GM18867 (cell line): ENCODE measurements around the gene NAIF1.
"Not testable (repeated sequence)": the region's sequence is repeated elsewhere in the genome, so short reads cannot be mapped to it uniquely, and the experiment has no call there.

Experiments
- ATAC-seq: cut with Tn5 transposase; IDR thresholded peaks from one replicate; pipeline ENCODE4 v1.9.1; 2021; ENCODE audit warnings: mild to moderate bottlenecking, moderate library complexity; ENCODE audit not compliant: unreplicated experiment

The NAIF1 gene

DNA sequence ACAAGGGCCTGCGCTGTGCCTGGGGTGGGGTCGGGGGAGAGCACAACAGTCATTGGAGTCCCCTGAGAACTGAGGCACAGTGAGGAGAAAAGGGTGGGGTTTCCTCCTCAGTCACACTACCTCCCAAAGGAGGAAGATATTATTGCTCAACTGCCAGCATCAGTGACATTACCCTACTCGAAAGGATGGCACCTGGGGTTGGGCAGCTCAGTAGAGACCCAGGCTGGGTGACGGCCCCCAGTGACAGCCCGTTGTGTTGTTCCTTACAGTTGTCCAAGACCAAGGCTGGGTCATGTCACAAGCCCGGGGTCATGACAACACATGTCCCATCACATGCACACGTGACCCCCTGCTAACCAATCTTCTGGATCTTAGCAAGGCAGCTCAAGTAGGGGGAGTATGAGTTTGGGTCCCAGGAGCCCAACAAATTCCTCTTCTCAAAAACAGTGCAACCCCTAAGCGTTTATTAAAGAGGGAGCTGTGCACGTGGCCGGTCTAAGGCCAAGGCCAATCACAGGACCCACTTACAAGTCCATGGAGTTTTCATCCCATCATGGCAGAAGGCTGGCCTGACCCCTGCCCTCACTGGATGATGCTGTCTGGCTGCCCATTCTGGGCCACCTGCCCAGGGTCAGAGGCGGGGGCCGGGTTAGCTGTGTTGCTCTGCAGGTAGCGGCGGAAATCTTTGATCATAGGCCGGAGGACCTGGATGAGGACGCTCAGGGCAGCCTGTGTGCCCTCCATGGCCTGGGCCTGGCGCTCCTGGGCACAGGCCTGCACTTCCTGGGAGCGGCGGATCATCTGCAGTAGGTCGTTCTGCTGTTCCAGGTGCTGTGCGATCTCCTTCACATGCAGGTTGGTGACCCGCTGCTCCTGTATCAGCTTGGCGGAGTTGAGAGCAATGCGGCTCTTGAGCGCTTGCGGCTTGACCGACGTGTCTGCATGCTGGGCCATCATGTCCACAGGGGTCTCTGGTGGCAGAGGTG is 4.0 kb downstream of the NAIF1 start:
- no peak for ATAC-seq

DNA sequence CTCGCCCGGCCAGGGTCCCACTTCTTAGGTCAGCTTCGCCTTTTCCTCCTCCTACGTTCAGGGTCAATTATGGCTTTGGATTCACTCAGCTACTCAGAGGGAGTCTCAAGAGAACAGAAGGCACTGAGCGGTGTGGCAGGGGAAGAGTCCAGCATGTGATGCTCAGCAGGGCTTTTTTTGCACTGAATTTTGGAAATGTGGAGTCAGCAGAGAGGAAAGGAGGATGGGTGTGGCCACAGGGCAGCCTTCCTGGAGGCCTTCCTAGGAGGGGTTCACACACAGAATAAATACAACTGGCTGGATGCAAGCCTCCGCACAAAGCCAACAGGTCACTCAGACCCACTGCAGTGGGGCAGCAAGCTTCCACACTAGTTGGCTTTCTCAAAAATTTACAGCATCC is 4.8 kb downstream of the NAIF1 start:
- ATAC-seq = no peak

DNA sequence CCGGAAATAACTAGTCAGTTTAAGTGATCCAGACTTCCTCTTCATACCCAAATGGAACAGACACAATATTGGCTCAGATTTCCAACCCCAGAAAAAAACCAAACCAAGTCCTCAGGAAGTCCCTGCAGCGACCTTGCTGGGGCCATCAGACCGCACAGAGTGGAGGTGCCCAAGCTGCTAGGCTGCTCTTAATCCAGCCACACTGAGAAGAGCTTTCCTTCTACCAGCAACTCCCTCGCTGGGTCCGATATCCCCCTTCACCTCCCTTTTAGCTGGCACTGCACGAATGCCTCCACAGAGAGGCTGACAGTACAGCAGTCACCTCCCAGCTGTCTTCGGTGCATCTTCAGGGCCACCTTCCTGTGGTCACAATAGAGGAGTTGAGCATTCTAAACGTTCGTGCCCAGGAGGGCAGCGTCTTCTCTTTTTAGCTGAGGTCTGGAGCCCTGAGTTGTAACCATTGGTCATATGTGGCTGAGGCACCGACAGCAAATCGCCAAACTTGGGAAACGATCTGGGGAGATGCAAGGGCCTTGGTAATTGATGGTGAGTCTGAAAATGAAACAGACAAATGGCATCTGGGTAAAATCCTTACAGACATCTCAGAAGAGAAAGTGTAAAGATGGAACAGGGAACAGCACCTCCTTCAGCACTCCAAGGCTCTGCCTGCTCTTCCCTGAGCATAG is 5.7 kb downstream of the NAIF1 start:
- ATAC-seq = no peak

DNA sequence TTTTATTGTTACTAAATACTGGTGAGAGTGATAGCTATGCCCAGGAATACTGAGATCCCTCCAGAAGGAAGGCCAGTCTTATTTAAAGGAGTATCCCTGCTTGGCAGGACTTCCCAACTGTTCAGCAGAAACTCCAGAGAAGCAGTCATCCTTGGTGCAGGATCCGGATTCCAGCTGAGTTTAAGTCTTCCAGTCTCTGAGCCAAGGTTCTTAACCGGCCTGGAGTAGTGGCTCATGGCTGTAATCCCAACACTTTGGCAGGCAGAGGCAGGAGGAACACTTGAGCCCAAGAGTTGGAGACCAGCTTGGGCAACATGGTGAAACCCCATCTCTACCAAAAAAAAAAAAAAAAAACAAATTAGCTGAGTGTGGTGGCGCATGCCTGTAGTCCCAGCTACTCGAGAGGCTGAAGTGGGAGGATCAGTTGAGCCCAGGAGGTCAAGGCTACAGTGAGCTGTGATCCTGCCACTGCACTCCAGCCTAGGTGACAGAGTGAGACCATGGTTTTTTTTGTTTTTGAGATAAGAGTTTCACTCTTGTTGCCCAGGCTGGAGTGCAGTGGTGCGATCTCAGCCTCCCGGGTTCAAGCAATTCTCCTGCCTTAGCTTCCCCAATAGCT is 7.6 kb downstream of the NAIF1 start:
- ATAC-seq = no peak

DNA sequence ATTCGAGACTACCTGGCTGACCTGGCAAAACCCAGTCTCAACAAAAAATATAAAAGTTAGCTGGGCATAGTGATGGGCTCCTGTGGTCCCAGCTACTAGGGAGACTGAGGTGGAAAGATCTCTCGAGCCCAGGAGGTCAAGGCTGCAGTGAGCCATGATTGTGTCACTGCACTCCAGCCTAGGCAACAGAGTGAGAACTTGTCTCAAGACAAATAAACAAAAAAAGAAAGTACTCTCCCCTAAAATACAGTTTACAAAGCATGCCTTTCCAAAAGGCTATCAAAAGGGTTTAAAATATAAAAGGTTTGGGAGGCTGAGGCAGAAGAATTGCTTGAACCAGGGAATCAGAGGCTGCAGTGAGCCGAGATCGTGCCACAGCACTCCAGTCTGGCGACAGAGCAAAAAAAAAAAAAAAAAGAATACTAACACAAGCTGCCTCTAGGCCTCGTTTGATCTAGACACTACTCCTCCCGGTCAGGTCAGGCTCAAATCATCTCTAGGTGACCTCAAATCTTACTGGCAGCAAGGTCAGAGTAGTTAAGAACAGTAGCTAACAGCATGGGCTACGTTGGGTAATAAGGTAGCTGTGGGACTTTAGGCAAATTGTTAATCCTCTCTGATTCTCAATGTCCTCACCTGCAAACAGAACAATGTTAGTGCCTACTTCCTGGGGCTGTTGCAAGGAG is 9.3 kb downstream of the NAIF1 start:
- ATAC-seq = no peak

DNA sequence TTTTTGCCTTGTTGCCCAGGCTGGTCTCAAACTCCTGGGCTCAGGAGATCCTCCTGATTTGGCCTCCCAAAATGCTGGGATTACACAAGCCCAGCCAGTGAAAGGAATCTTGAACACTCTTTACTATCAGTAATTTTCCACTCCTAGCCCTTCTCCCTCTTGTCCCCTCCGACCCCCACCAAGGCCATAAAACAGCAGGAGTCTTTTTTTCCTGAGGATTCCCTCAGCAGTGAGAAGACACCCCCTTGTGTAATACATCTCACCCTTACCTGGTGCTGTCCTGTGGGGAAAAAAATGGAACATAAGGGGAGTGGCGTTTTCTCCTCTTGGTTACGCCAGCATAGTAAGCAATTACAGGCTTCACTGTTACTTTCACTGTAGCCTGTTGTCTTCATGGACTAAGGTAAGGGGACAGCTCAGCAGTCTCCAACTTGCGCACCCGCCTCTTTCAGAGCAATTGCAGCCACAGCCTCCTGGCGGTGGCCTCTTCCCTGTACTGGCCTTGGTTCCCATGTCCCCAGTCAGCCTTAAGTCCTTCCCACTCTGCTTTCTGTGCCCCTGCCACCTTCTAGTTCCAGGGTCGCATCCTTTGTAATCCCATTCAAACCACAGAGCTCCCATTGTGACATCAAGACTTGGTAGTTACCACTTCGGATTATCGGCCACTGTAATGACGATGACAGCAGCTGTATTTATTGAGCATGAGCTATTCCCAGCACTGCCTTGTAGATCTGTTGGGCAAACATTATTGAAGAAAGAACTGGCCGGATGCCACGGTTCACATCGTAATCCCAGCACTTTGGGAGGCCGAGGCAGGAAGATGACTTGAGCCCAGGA is 10.0 kb downstream of the NAIF1 start:
- no peak for ATAC-seq

DNA sequence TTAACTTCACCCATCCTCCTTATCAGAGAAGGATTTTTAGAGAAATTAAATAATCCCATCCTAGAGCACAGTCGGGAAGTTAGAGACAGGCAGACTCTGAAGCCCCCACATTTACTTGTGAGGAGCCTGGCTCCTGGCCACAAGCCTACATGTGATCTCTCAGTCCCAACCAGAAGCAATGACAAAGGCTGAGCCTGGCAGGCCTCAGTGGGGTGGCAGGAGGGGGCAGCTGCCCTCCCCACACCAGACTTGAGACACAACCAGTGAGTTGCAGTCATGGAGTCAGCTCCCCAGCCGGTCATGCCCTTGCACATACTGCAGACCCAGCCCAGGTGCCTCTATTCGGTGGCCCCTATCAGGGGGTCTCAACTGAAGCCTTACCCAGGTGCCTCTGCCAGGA is 11.0 kb downstream of the NAIF1 start:
- no peak for ATAC-seq

DNA sequence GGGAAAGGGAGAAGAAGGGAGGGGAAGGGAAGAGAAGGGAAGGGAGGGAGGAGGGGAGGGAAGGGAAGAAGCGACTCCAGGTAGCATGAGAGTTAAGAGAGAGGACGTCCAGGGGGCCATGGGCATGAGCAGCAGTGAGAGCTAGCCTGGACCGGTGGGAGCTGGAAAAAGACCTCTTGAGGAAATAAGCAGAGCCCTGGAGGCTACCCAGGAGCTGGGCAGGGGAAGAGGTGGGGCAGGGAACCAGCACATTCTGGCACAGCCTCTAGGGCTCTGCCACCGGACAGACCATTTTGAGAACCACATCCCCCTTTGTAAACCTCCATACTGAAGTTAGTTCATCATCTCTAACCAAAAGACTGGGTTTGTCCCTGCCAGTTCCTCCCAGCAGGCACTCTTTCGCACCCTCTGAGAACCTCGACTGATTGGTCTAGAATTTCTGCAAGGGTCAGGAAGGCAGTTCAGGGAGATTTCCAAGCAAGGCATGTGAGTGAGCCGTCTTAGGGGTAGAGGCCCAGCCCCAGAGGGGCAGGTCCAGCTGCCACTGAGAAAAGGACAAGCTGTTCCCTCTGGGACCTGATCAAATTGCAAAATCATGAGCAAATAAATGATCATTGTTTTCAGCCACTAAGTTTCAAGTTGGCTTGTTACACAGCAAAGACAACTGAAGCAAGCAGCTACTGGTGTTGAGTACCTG is 11.6 kb downstream of the NAIF1 start:
- ATAC-seq = no peak

DNA sequence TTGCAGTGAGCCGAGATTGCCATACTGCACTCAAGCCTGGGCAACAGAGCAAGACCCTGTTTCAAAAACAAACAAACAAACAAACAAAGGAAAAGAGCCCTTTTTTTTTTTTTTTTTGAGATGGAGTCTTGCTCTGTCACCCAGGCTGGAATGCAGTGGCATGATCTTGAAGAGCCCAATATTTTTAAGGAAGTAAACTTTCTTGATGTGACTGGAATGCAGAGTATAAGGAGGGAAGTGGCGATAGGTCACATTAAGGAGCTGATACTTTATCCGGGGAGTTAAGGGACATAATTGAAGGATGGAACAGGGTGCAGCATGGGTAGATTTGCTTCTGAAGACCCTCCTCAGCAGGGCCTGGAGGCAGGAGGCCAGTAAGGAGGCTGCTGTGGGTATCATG is 13.0 kb downstream of the NAIF1 start:
- ATAC-seq = no peak

DNA sequence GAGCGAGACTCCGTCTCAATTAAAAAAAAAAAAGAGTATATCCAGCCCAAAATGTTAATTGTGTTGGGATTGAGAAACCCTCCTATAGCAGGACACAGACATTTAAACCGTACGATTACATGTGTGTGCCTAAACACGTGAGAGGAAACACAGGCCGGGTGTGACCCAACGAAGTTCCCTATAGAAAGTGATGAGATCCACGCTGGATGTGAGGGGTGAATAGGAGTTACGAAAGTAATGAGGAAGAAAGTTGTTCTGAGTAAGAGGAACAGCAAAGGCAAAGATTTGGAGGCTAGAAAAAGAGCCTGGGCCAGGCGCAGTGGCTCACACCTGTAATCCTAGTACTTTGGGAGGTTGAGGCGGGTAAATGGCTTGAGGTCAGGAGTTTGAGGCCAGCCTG is 13.6 kb downstream of the NAIF1 start:
- ATAC-seq = no peak

DNA sequence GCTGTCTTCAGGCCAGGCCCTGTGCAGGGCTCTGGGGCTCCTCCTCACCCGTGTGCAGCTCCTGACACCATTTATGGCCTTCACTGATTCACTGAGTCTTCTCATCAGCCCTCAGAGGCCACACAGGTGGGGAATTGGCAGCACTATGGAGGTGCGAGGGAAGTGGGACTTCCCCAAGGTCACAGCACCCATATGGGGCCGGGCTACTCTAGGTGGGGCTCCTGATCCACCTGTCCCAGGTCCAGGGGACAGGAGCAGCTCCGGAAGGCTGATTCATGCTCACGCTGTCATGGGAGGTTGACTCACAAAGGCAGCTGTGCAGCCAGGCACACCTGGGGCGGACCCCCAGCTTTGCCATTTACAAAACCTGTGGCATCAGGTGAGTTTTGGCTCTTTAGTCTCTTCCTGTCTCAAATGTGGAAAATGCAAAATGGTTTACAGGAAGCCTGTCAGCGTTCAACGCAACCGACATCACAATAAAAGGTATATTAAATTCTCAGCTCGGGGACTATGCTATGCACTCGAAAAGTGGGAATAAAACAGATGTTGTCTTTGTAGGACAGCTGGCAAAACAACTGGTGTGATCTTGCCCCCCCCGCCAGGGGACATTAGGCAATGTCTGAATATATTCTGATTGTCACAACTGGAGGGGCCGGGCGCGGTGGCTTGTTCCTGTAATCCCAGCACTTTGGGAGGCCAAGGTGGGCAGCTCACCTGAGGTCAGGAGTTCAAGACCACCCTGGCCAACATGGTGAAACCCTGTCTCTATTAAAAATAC is 15.0 kb downstream of the NAIF1 start:
- ATAC-seq = no peak

DNA sequence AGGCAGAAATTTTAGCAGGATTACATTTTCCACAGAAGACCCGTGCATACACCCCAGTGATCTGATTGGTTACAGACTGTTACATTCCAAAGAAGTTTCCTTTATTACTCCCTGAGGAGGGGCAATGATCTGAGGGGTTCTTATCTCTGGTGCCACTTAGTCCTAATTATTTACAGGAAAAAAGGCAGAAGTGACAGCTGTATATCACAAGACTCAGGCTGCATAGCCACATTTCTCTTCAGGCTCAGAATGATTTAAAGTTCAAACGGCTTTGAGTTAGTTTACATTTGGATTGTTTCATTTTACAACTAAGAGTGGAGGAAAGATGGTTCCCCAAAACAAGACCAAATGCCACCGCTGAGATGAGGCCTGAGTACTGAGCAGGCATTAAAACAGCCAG is 17.3 kb downstream of the NAIF1 start:
- no peak for ATAC-seq

DNA sequence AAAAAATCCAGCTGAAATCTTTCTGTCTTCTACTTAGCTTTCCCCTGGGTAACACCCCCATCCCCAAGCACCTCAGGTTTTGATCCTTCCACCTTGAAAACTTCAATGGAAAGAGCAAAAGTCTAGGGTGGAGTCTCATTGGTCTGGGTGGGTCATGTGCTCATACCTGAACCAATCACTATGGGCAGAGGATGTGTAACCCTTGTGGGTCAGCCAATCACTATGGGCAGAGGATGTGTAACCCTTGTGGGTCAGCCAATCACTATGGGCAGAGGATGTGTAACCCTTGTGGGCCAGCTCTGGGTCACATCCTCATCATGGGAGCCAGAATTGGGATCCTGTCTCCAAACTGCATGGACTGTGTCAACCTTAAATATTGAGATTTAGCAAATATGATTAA is 18.5 kb downstream of the NAIF1 start:
- no peak for ATAC-seq

DNA sequence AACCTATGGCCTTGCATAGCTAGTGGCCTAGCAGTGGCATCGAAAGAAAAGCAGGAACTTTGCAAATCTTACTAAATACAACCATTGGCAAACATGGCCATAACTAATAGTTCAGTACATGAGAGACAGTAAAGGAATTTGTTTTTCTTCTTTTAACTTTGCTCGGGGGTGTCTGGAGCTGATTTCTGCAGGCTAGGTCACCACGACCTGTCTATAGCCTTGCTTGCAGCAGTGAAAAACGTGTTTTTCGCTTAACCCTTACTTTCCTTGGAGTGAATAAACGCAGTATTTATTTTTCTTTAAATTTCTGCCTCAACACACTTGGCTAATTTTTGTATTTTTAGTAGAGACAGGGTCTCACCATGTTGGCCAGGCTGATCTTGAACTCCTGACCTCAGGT is 19.9 kb downstream of the NAIF1 start:
- no peak for ATAC-seq

DNA sequence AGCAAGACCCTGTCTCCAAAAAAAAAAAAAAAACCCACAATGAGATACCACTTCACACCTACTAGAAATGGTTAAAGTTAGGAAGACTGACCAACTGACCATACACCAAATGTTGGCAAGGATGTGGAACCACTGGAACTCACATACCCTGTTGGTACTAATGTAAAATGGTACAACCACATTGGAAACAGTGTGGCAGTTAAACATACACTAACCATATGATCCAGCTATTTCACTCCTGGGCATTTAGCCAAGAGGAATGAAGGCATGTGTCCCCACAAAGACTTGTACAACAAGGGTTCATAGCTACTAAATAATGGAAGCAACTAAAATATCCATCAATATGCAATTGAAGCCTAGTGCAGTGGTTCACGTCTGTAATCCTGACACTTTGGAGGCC is 21.3 kb downstream of the NAIF1 start:
- ATAC-seq = no peak

DNA sequence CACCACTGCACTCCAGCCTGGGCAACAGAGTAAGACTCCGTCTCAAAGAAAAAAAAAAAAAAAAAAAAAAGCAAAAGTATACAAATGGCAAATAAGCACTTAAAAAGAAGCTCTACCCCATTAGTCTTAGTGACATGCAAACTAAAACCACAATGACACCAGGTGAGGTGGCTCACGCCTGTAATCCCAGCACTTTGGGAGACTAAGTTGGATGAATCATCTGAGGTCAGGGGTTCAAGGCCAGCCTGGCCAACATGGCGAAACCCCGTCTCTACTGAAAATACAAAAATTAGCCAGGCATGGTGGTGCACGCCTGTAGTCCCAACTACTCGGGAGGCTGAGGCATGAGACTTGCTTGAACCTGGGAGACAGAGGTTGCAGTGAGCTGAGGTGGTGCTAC is 21.7 kb downstream of the NAIF1 start:
- not testable (repeated sequence) for ATAC-seq

DNA sequence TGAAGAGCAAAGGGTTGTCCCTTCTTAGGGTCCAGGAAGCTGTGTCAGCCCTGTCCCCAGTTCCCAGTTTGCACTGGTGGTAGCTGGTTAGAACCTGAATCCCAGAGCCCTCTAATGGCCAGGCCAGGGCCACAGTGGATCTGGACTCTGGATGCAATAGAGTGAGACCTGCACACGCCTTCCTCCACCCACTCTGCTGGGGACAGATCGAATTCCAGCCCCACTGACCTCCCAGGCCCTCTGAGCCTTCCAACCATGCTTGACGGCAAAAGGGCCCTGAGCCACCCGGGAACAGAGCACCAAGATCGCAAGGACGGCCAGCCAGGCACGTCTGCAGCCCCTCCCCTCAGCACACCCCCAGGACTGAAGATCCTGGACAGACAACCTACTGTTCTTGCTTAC is 23.7 kb downstream of the NAIF1 start:
- ATAC-seq = no peak

DNA sequence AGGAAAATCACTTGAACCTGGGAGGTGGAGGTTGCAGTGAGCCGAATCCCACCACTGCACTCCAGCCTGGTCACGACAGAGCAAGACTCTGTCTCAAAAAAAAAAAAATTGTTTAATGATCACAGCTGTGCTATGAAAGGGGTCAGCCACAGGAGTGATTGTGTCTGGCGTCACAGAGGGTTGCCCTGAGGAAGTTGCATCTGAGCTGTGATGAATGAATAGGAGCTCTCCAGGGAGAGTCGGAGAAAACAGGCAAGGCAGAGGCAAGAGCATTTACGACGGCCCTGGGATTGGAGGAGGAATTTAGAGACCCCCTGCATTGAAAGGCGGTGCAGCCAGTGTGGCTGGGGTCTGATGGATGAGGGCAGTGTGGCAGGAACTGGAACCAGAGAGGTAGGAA is 25.1 kb downstream of the NAIF1 start:
- no peak for ATAC-seq

DNA sequence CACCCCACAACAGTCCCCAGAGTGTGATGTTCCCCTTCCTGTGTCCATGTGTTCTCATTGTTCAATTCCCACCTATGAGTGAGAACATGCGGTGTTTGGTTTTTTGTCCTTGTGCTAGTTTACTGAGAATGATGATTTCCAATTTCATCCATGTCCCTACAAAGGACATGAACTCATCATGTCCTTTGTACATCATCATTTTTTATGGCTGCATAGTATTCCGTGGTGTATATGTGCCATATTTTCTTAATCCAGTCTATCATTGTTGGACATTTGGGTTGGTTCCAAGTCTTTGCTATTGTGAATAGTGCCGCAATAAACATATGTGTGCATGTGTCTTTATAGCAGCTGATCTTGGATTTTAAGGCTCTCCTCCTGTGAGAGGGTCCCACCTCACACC is 26.3 kb downstream of the NAIF1 start:
- not testable (repeated sequence) for ATAC-seq
